HCT116 (cell line): ENCODE results near the gene CFAP61. TPM values are rescaled to one million over a fixed set of nuclear protein-coding genes. Genes with fewer than 3 reads are reported as not detected.

Source experiments
- ATAC-seq: fragments of 200-7000 bp; cut with Tn5 transposase; 2 replicates; pipeline ENCODE4 v1.9.1; 2020; ENCODE audit warnings: mild to moderate bottlenecking, moderate library complexity
- BruUV-seq: library from RNA; stranded (reverse); fragments of 400-500 nt; replicated peaks from 2 replicates; lab custom pipeline; 2021; lab: Mats Ljungman, UMichigan
- CTCF ChIA-PET: fragments of 300-600 bp; sonication (Branson Sonifier 250); formaldehyde crosslinking; loops from one replicate; lab custom pipeline; 2021; ENCODE audit warnings: antibody characterized with exemption; lab: Charles Lee
- POLR2A ChIA-PET: fragments of 300-600, 350-600 bp; sonication (Branson Sonifier 250); formaldehyde crosslinking; loops from one replicate; lab custom pipeline; 2021; ENCODE audit warnings: antibody characterized with exemption; lab: Charles Lee
- RAD21 ChIA-PET, 2 experiments: fragments of 300-600 bp; sonication (Branson Sonifier 250); formaldehyde crosslinking; loops; one replicate each; lab custom pipeline; 2023; ENCODE audit warnings: low total read pairs in 2 of 2; ENCODE audit not compliant: uncharacterized antibody in 2 of 2, unreplicated experiment in 2 of 2, low non-redundant PET in 1 of 2; lab: Charles Lee
- DNase-seq: peaks from one replicate; pipeline ENCODE4 v3.0.0-alpha.2; 2010; ENCODE audit warnings: low read depth, low spot score
- H2AFZ ChIP-seq: fragments of 200-600 bp; shearing (Covaris generic), sonication (generic); 2 replicates; pipeline ENCODE4 v1.6.1; 2017; ENCODE audit warnings: low read depth, mixed run types, mixed read lengths, antibody characterized with exemption, low read length; ENCODE audit not compliant: poor library complexity, severe bottlenecking
- H3K27ac ChIP-seq: 2 replicates; pipeline ENCODE4 v1.5.1; 2012; ENCODE audit warnings: low read depth, low read length
- H3K27me3 ChIP-seq: fragments of 200-600 bp; sonication (generic); 2 replicates; pipeline ENCODE4 v1.6.1; 2016; ENCODE audit warnings: mixed run types, low read length, mixed read lengths; ENCODE audit not compliant: insufficient read depth
- H3K36me3 ChIP-seq, 2 experiments: fragments of 200-500 bp in 1 of 2; fragments of 200-600 bp in 1 of 2; sonication (Bioruptor generic) in 1 of 2; sonication (generic) in 1 of 2; 2 replicates each; pipeline versions ENCODE4 v1.5.1 to v1.6.1; 2014 to 2016; ENCODE audit warnings: low read length in 2 of 2, inconsistent platforms in 1 of 2, mixed read lengths in 1 of 2, mixed run types in 1 of 2; ENCODE audit not compliant: insufficient read depth in 2 of 2, control insufficient read depth in 1 of 2
- H3K4me1 ChIP-seq, 2 experiments: fragments of 200-600 bp in 1 of 2; sonication (generic) in 1 of 2; 2 replicates each; pipeline versions ENCODE4 v1.5.1 to v1.6.1; 2012 to 2017; ENCODE audit warnings: low read length in 2 of 2, inconsistent platforms in 1 of 2, mild to moderate bottlenecking in 1 of 2, mixed read lengths in 1 of 2, mixed run types in 1 of 2, moderate library complexity in 1 of 2; ENCODE audit not compliant: insufficient read depth in 2 of 2, control insufficient read depth in 1 of 2
- H3K4me2 ChIP-seq: fragments of 200-600 bp; sonication (generic); 2 replicates; pipeline ENCODE4 v1.6.1; 2017; ENCODE audit warnings: mixed run types, low read length, mixed read lengths
- H3K4me3 ChIP-seq, 2 experiments: fragments of 200-600 bp in 1 of 2; sonication (generic) in 1 of 2; replicated peaks in 1 of 2; 2 replicates each; pipeline ENCODE4 v1.5.1; 2011 to 2016; ENCODE audit warnings: low read length in 2 of 2, control low read depth in 1 of 2, low read depth in 1 of 2, mild to moderate bottlenecking in 1 of 2, mixed read lengths in 1 of 2, mixed run types in 1 of 2
- H3K79me2 ChIP-seq: fragments of 200-600 bp; sonication (generic); 2 replicates; pipeline ENCODE4 v1.6.1; 2017; ENCODE audit warnings: mild to moderate bottlenecking, mixed run types, low read length, moderate library complexity, mixed read lengths; ENCODE audit not compliant: insufficient read depth
- H3K9ac ChIP-seq: fragments of 200-600 bp; sonication (generic); 2 replicates; pipeline ENCODE4 v1.6.1; 2016; ENCODE audit warnings: low read length, mixed read lengths
- H3K9me2 ChIP-seq: fragments of 200-600 bp; sonication (generic), shearing (Covaris generic); 2 replicates; pipeline ENCODE4 v1.6.1; 2017; ENCODE audit warnings: mixed run types, mild to moderate bottlenecking, moderate library complexity; ENCODE audit not compliant: insufficient read depth
- H3K9me3 ChIP-seq, 2 experiments: fragments of 200-500 bp in 1 of 2; fragments of 200-600 bp in 1 of 2; sonication (Bioruptor generic) in 1 of 2; sonication (generic) in 1 of 2; 2 replicates each; pipeline ENCODE4 v1.6.1; 2014 to 2017; ENCODE audit warnings: low read length in 2 of 2, mixed read lengths in 2 of 2, inconsistent platforms in 1 of 2, low read depth in 1 of 2, mild to moderate bottlenecking in 1 of 2, mixed run types in 1 of 2, moderate library complexity in 1 of 2; ENCODE audit not compliant: control insufficient read depth in 1 of 2, insufficient read depth in 1 of 2
- H4K20me1 ChIP-seq: fragments of 200-600 bp; sonication (generic), shearing (Covaris generic); 2 replicates; pipeline ENCODE4 v1.6.1; 2017; ENCODE audit warnings: mixed run types, mild to moderate bottlenecking, moderate library complexity; ENCODE audit not compliant: insufficient read depth
- CBX3 ChIP-seq: IDR thresholded peaks from 2 replicates; pipeline ENCODE4 v1.6.1; 2012; ENCODE audit warnings: low read depth
- CTCF ChIP-seq, 3 experiments: fragments of 200-600 bp in 1 of 3; sonication (generic) in 1 of 3; IDR thresholded peaks in 2 of 3; conservative IDR thresholded peaks in 1 of 3; 2 replicates each; pipeline ENCODE4 v1.5.1; 2012 to 2017; ENCODE audit warnings: low read depth in 2 of 3, low read length in 2 of 3, antibody characterized with exemption in 1 of 3, borderline replicate concordance in 1 of 3, control low read depth in 1 of 3, mild to moderate bottlenecking in 1 of 3, mixed read lengths in 1 of 3, mixed run types in 1 of 3, moderate library complexity in 1 of 3; ENCODE audit not compliant: insufficient read depth in 1 of 3
- EZH2phosphoT487 ChIP-seq: fragments of 200-600 bp; IDR thresholded peaks from 2 replicates; pipeline ENCODE4 v1.6.1; 2018; ENCODE audit warnings: antibody characterized with exemption, borderline replicate concordance
- POLR2AphosphoS5 ChIP-seq: IDR thresholded peaks from 2 replicates; pipeline ENCODE4 v1.6.1; 2011; ENCODE audit warnings: mild to moderate bottlenecking, low read depth, low read length, moderate library complexity
- SIN3A ChIP-seq: IDR thresholded peaks from 2 replicates; pipeline ENCODE4 v1.6.1; 2012; ENCODE audit warnings: low read depth
- SP1 ChIP-seq: IDR thresholded peaks from 2 replicates; pipeline ENCODE4 v1.6.1; 2012; ENCODE audit warnings: low read depth
- TCF7L2 ChIP-seq: IDR thresholded peaks from 2 replicates; pipeline ENCODE4 v1.7.0; 2011; ENCODE audit warnings: borderline replicate concordance, inconsistent platforms; ENCODE audit not compliant: insufficient read depth, insufficient read length; ENCODE audit errors: extremely low read depth
- YY1 ChIP-seq: IDR thresholded peaks from 2 replicates; pipeline ENCODE4 v1.6.1; 2011; ENCODE audit warnings: low read length, low read depth, moderate library complexity, mild to moderate bottlenecking; ENCODE audit not compliant: insufficient replicate concordance; ENCODE audit errors: extremely low read depth
- intact Hi-C: fragments of 100-400 bp; cut with micrococcal nuclease; formaldehyde crosslinking; loops from 2 replicates; pipeline ENCODE4 v1.10.0; 2022
- total RNA-seq: library from RNA; stranded (reverse); gene quantifications from one replicate; pipeline ENCODE4 v1.2.1, GENCODE V29; 2021; ENCODE audit not compliant: unreplicated experiment

Gene CFAP61
- total RNA-seq, 1 experiment from 2014 or later, result 1.7 TPM

- no peak for ATAC-seq
- H3K79me2 ChIP-seq, result no peaks in the 10 kb centered on the region
- ChIA-PET RAD21 (no interaction called here), CTCF (interaction anchor here (0.9 to 1.2 kb wide), 2 partner anchors 58 to 235 kb away, joined by 3 read pairs; no protein-coding TSS in a partner anchor), POLR2A (no interaction called here)
- intact Hi-C loops, result loop anchor here (1.0 kb wide), 1 partner anchor 209 kb away; no protein-coding TSS in a partner anchor
- no TSS peak for BruUV-seq
- no peak overlapping the region for H3K4me3 ChIP-seq
- H4K20me1 ChIP-seq, result no peaks in the 10 kb centered on the region
- H2AFZ ChIP-seq, result peak overlapping the region; percentile 52
- TF ChIP-seq SP1 (no peak), CTCF (IDR thresholded peaks at IDR 0.05 in 2 of 3, conservative IDR thresholded peaks at IDR 0.05 in 1 of 3; ENCODE audit: borderline replicate concordance in 1 of 3, insufficient read depth in 1 of 3, low read depth in 2 of 3, low read length in 2 of 3) (no peak), POLR2AphosphoS5 (no peak), SIN3A (no peak), TCF7L2 (no peak), EZH2phosphoT487 (no peak), CBX3 (no peak), YY1 (no peak)
- no peaks in the 10 kb centered on the region for H3K9me2 ChIP-seq
- no peaks in the 10 kb centered on the region for H3K4me1 ChIP-seq
- no peaks in the 10 kb centered on the region for H3K36me3 ChIP-seq
- no peaks in the 10 kb centered on the region for H3K9me3 ChIP-seq
- H3K9ac ChIP-seq, result no peak overlapping the region
- H3K4me2 ChIP-seq, result no peak overlapping the region
- H3K27ac ChIP-seq, result no peak overlapping the region
- H3K27me3 ChIP-seq, result peaks cover 19% of the 10 kb centered on the region
- no peak for DNase-seq
These were observed 307.3 kb downstream of the CFAP61 start for GRCh38 chr20:20359628-20360027.
